GM19324 (cell line): Measurements from ENCODE around the gene SIK3.

Experiments used
- ATAC-seq: cut with Tn5 transposase; IDR thresholded peaks from one replicate; pipeline ENCODE4 v1.9.1; 2021; ENCODE audit warnings: mild to moderate bottlenecking, moderate library complexity; ENCODE audit not compliant: unreplicated experiment, low FRiP score

The SIK3 gene

GRCh38 chr11:116879800-116880625, 218.2 kb downstream of the SIK3 start:
- no peak for ATAC-seq

GRCh38 chr11:116876656-116877055, 221.6 kb downstream of the SIK3 start:
- no peak for ATAC-seq

GRCh38 chr11:116875194-116875593, 223.0 kb downstream of the SIK3 start:
- no peak for ATAC-seq

- no peak for ATAC-seq
Measured at GRCh38 chr11:116874251-116874650, 224.0 kb downstream of the SIK3 start.

- no peak for ATAC-seq
Measured at GRCh38 chr11:116873381-116873780, 224.8 kb downstream of the SIK3 start.

- no peak for ATAC-seq
Measured at GRCh38 chr11:116871248-116871647, 227.0 kb downstream of the SIK3 start.

GRCh38 chr11:116870054-116870453, 228.2 kb downstream of the SIK3 start:
- no peak for ATAC-seq

- ATAC-seq: no peak
Measured at GRCh38 chr11:116869610-116870009, 228.6 kb downstream of the SIK3 start.

- ATAC-seq: no peak
Measured at GRCh38 chr11:116868066-116868465, 230.2 kb downstream of the SIK3 start.

- ATAC-seq: no peak
Measured at GRCh38 chr11:116867619-116868018, 230.6 kb downstream of the SIK3 start.

- no peak for ATAC-seq
Measured at GRCh38 chr11:116866804-116867455, 231.3 kb downstream of the SIK3 start.

GRCh38 chr11:116865696-116866095, 232.5 kb downstream of the SIK3 start:
- ATAC-seq: no peak

- ATAC-seq: no peak
Measured at GRCh38 chr11:116864531-116864930, 233.7 kb downstream of the SIK3 start.

- no peak for ATAC-seq
Measured at GRCh38 chr11:116862951-116863350, 235.3 kb downstream of the SIK3 start.

GRCh38 chr11:116862185-116862584, 236.0 kb downstream of the SIK3 start:
- ATAC-seq: no peak

GRCh38 chr11:116861539-116861938, 236.7 kb downstream of the SIK3 start:
- no peak for ATAC-seq

GRCh38 chr11:116860303-116860702, 237.9 kb downstream of the SIK3 start:
- no peak for ATAC-seq

- no peak for ATAC-seq
Measured at GRCh38 chr11:116859175-116859574, 239.1 kb downstream of the SIK3 start.

- ATAC-seq: no peak
Measured at GRCh38 chr11:116857936-116858335, 240.3 kb downstream of the SIK3 start.

GRCh38 chr11:116857316-116857715, 240.9 kb downstream of the SIK3 start:
- ATAC-seq: no peak

- ATAC-seq: no peak
Measured at GRCh38 chr11:116856423-116856822, 241.8 kb downstream of the SIK3 start.

GRCh38 chr11:116855413-116855812, 242.8 kb downstream of the SIK3 start:
- ATAC-seq: no peak
